GM12874 (cell line): ENCODE measurements around the gene NUP62.
"Not testable (repeated sequence)": the region's sequence is repeated elsewhere in the genome, so short reads cannot be mapped to it uniquely, and the experiment has no call there.

Source experiments
- CTCF ChIP-seq: IDR thresholded peaks from 2 replicates; pipeline ENCODE4 v1.5.1; 2011; ENCODE audit warnings: low read depth, mild to moderate bottlenecking, control low read depth, low read length, moderate library complexity; ENCODE audit not compliant: insufficient read depth

Gene NUP62

GRCh38 chr19:49972841-49973240 is 43.5 kb upstream of the NUP62 start:
- TF ChIP-seq CTCF = no peak

GRCh38 chr19:49971991-49972411 is 42.7 kb upstream of the NUP62 start:
- no peak for TF ChIP-seq CTCF

- no peak for TF ChIP-seq CTCF
Measured at GRCh38 chr19:49968279-49968922, 39.1 kb upstream of the NUP62 start.

GRCh38 chr19:49960980-49961379 is 31.7 kb upstream of the NUP62 start, which contains the start of gene SIGLEC11:
Gene SIGLEC11 (minus strand): TSS chr19:49961172. CDS start chr19:49961081, 91 bp downstream.
- not testable (repeated sequence) for TF ChIP-seq CTCF

- no peak for TF ChIP-seq CTCF
Measured at GRCh38 chr19:49957262-49957915, 28.1 kb upstream of the NUP62 start.

- TF ChIP-seq CTCF = no peak
Measured at GRCh38 chr19:49956115-49956495, 26.8 kb upstream of the NUP62 start.

GRCh38 chr19:49954933-49955332 is 25.6 kb upstream of the NUP62 start:
- TF ChIP-seq CTCF = no peak
